GM19438 (cell line): ENCODE measurements around the gene AIFM3.
"Not testable (repeated sequence)": the region's sequence is repeated elsewhere in the genome, so short reads cannot be mapped to it uniquely, and the experiment has no call there.

ENCODE experiments used
- ATAC-seq: cut with Tn5 transposase; IDR thresholded peaks from one replicate; pipeline ENCODE4 v1.9.1; 2021; ENCODE audit warnings: low read depth; ENCODE audit not compliant: unreplicated experiment

Gene AIFM3, protein sequence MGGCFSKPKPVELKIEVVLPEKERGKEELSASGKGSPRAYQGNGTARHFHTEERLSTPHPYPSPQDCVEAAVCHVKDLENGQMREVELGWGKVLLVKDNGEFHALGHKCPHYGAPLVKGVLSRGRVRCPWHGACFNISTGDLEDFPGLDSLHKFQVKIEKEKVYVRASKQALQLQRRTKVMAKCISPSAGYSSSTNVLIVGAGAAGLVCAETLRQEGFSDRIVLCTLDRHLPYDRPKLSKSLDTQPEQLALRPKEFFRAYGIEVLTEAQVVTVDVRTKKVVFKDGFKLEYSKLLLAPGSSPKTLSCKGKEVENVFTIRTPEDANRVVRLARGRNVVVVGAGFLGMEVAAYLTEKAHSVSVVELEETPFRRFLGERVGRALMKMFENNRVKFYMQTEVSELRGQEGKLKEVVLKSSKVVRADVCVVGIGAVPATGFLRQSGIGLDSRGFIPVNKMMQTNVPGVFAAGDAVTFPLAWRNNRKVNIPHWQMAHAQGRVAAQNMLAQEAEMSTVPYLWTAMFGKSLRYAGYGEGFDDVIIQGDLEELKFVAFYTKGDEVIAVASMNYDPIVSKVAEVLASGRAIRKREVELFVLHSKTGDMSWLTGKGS

GRCh38 chr22:20966883-20967696, at the start of gene AIFM3:
Gene AIFM3, plus strand, starts transcription at chr22:20967255. Its CDS starts 690 bp downstream, at chr22:20967945.
- no peak for ATAC-seq

DNA sequence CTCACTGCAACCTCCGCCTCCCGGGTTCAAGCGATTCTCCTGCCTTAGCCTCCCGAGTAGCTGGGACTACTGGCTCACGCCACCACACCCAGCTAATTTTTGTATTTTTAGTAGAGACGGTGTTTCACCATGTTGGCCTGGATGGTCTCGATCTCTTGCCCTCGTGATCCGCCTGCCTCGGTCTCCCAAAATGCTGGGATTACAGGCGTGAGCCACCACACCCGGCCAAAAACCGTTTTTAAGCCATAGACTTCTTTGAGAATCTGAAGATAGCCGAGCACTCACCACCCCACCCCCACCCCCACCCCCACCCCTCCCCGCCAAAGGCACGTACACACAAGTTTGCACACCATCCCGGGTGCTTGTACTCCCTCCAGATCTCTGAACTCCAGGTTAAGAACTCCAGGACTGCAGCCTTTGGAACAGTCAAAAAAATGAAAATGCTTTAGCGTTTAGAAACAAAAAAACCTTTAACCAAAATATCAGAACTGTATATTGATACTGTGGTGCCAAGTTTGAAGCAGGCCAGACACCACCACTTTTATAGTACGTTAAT, 48.3 kb upstream of the AIFM3 start:
- no peak for ATAC-seq

DNA sequence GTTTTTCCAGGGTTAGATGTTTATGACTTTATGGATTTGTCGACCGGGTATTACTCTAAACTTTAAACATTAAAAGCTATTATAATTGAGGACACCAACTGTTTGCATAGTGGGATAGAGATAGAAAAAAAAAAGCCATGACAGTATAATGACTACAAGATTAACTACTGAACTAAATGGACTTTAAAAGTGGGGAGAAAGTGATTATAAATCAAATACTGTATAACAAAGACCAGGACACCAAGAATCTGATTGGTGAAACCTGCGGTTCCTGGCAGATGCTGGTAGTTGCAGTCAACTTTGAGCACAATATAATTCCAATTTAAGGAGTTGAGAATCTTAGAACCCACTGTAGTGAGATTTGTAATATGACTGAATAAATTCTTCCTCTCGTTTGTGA, 47.3 kb upstream of the AIFM3 start:
- ATAC-seq: no peak

DNA sequence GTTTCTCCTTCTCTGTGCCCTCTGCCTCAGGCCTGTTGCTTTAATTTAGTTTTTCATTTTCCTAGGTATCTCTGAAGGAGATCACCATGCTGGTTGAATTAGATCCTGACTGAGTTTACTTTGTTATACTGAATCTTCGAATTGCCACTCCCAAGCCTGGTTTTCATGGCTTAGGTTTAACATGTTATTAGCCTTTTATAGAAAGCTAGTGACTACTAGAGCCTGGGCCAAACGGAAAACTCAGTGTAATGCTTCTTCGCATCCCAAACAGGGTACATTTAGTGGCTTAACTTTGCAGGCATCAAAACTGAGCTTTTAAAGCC, 46.2 kb upstream of the AIFM3 start:
- ATAC-seq: no peak

DNA sequence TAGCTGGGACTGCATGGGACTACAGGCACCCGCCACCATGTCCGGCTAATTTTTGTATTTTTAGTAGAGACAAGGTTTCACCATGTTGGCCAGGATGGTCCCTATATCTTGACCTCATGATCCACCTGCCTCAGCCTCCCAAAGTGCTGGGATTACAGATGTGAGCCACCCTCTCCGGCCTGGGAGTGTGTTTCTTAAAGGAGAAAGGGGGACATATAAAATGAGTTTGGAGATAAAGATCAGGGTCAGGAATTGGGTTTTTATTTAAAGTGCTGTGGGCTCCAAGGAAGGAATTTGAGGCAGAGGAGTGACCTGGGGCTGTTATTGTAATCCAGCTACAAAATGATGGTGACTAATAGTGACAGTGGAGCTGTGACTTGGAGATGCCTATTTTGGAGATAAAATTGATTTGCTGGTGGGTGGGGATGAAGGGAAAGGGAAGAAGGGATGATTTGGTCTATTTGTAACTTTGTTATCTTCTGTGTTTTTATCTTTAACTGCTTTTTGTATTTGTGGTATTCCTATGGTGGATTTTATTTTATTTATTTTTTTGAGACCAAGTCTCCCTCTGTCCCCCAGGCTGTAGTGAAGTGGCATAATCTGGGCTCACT, 44.8 kb upstream of the AIFM3 start:
- no peak for ATAC-seq

DNA sequence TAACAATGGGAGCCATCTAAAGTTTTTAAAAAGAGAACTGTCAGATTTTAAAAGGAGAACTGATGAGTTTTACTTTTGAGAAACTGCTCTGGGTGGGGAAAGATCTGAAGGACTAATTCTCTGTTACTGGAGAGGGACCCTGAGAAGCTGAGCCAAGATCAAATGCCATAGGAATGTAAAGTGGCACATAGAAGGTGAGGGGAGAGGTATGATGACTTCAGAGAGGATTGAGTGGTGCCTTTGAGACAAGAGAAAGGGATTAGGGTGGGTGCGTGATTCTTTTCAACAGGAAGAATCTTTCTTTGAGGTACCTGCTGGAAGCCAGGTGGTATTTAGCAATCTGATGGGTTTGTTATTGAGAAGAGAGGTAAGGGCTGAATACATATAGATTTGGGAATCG, 40.8 kb upstream of the AIFM3 start:
- no peak for ATAC-seq

DNA sequence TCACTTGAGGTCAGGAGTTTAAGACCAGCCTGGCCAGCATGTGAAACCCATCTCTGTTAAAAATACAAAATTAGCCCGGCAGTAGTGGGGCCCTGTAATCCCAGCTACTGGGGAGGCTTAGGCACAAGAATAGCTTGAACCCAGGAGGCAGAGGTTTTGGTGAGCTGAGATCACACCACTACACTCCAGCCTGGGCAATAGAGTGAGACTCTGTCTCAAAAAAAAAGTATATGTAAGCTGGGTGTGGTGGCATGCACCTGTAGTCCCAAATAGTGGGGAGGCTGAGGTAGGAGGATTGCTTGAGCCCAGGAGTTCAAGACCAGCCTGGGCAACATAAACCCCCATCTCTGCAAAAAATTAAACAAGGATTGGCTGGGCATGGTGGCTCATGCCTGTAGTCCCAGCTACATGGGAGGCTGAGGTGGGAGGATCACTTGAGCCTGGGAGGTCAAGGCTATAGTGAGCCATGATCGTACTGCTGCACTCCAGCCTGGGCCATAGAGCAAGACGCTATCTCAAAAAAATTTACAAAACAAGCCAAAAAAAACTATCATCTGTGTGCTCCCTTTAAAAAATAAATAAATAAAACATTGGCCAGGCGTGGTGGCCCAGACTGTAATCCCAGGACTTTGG, 39.0 kb upstream of the AIFM3 start:
- no peak for ATAC-seq

- no peak for ATAC-seq
These were observed 38.5 kb upstream of the AIFM3 start for GRCh38 chr22:20928573-20928967.

DNA sequence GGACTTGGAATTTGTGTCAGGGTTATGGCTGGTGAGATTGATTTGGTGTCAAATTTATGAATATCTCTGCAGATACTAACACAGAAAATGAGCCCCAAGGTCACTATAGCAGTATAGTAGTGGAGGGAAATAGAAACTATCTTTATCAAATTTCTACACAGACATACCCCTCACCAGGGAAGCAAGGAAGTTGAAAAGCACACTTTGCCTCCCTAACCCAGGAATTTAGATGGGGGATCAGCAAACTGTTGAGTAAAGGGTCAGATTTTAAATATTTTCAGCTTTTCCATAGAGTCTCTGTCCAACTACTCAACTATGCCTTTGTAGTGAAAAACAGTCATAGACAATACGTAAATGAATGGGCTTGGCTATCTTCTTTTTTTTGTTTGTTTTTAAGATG, 37.1 kb upstream of the AIFM3 start:
- ATAC-seq: no peak

DNA sequence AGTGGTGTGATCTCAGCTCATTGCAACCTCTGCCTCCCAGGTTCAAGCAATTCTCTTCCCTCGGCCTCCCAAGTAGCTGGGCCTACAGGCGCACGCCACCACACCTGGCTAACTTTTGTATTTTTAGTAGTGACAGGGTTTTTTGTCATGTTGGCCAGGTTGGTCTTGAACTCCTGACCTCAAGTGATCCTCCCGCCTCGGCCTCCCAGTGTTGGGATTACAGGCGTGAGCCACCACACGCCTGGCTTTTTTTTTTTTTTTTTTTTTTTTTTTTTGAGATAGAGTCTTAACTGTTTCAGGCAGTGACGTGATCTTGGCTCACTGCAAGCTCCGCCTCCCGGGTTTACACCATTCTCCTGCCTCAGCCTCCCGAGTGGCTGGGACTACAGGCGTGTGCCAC, 36.6 kb upstream of the AIFM3 start:
- ATAC-seq: not testable (repeated sequence)

GRCh38 chr22:20931126-20931654, 35.9 kb upstream of the AIFM3 start:
- no peak for ATAC-seq

- ATAC-seq: no peak
These were observed 33.1 kb upstream of the AIFM3 start for GRCh38 chr22:20933910-20934309.

DNA sequence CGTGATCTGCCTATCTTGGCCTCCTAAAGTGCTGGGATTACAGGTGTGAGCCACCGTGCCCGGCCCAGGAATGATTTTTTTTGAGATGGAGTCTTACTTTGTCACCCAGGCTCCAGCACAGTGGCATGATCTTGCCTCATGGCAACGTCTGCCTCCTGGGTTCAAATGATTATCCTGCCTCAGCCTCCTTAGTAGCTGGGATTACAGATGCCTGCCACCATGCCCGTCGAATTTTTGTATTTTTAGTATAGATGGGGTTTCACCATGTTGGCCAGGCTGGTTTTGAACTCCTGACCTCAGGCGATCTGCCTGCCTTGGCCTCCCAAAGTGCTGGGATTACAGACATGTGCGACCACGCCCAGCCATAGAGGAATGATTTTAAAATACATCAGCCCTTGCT, 32.0 kb upstream of the AIFM3 start:
- ATAC-seq: not testable (repeated sequence)

DNA sequence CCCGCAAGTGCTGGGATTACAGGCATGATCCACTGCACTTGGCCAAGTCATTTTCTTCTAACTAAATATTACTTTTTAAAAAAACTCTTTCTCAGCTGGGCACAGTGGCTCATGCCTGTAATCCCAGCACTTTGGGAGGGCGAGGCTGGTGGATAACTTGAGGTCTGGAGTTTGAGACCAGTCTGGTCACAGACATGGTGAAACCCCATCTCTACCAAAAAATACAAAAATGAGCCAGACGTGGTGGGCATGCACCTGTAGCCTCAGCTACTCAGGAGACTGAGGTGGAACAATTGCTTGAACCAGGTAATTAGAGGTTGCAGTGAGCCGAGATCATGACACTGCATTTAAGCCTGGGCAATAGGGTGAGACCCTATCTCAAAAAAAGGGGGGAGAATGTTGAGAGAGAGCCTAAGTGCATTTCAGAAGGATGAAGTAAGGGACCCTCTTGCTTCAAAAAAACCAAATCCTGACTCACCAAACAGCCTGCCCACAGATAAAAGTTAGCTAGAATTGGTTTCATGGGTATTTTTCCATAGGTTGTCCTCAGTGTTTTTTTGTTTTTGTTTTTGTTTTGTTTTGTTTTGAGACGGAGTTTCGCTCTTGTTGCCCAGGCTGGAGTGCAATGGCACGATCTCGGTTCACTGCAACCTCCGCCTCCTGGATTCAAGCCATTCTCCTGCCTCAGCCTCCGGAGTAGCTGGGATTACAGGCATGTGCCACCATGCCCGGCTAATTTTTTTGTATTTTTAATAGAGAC, 31.1 kb upstream of the AIFM3 start:
- not testable (repeated sequence) for ATAC-seq

- ATAC-seq: no peak
These were observed 29.8 kb upstream of the AIFM3 start for GRCh38 chr22:20937031-20937793.

DNA sequence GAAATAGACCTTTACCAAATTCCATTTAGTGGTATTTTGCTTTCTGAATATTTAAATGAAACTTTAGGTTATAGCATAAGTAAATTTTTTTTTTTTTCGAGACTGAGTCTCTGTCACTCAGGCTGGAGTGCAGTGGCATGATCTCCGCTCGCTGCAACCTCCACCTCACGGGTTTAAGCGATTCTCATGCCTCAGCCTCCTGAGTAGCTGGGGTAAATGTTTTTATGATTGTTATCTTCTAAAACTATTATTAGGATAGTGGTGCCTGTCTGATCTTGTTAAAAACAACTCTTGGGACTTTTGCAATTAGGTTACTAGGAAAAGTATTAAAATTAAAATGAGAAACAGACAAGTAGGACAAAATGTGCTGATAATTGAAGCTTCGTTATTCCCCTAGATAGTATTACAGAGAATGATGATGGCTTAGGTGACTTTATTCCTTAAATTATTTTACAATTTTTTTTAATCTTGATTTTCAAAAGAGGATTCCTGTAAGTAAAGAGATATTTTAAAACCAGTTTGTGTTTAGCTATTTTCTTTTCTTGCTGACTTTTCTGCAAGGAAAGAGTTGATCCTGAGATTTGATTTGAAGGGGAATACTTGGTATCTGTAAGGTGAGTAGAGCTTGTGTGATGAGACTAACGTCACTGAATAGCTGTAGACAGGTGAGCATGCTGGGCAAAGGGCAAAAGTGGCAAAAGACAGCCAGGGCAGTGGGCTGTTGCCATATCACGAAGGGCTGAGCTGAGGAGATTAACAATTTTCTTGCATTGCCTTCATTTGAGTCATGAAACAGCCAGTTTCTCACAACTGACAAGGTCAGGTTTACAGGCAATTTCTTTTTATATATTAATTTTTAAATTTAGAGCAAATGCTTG, 29.0 kb upstream of the AIFM3 start:
- ATAC-seq: no peak

DNA sequence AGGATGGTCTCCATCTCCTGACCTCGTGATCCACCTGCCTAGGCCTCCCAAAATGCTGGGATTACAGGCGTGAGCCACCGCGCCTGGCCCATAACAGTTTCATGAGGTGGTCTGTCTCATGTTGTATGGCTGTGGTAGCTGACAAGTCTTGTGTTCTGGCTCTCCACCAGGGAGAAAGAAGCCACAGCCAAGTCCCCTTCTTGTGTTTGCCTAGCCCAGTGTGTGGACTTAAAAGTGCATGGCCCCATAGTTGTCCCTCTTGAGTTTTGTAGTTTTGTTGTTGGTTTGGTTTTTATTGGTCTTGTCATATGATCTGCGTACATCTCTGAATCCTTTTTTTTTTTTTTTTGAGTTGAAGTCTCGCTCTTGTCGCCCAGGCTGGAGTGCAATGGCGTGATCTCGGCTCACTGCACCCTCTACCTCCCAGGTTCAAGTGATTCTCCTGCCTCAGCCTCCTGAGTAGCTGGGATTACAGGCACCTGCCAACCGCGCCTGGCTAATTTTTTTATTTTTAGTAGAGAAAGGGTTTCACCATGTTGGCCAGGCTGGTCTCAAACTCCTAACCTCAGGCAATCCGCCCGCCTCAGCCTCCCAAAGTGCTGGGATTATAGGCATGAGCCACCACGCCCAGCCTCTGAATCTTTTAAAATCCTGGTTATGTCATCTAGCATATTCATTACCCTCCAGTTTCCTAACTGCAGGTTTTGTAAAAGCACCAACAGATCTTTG, 27.4 kb upstream of the AIFM3 start:
- not testable (repeated sequence) for ATAC-seq
